HG03439 (cell line): ENCODE results near the gene TLE5.
"Not testable (repeated sequence)": the region's sequence is repeated elsewhere in the genome, so short reads cannot be mapped to it uniquely, and the experiment has no call there.

Experiments used
- ATAC-seq: cut with Tn5 transposase; IDR thresholded peaks from one replicate; pipeline ENCODE4 v1.9.1; 2021; ENCODE audit warnings: mild to moderate bottlenecking, moderate library complexity; ENCODE audit not compliant: unreplicated experiment

TLE5 gene

GRCh38 chr19:3027981-3028304 lies 34.4 kb downstream of the TLE5 start:
- ATAC-seq = no peak

GRCh38 chr19:3027292-3027691 lies 35.0 kb downstream of the TLE5 start:
- ATAC-seq = no peak

- ATAC-seq = no peak
These were observed 35.5 kb downstream of the TLE5 start for GRCh38 chr19:3026768-3027167.

DNA sequence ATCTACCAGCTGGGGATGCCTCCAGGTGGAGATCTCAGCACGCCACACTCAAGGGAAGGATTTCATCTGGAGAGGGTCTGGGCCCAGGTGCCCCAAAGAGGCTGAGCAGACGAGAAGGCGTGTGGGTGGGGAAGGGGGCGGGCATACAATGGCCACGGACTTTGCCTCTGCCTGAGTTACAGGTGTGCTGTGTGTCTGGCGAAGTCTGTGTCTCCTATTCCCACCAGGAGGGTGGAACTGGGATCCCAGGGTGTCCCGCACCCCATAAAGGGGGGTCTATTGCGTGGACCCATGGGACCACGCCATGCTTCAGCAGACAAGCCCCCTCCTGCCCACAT lies 36.8 kb downstream of the TLE5 start:
- ATAC-seq = no peak

- no peak for ATAC-seq
These were observed 37.3 kb downstream of the TLE5 start for GRCh38 chr19:3024870-3025548.

DNA sequence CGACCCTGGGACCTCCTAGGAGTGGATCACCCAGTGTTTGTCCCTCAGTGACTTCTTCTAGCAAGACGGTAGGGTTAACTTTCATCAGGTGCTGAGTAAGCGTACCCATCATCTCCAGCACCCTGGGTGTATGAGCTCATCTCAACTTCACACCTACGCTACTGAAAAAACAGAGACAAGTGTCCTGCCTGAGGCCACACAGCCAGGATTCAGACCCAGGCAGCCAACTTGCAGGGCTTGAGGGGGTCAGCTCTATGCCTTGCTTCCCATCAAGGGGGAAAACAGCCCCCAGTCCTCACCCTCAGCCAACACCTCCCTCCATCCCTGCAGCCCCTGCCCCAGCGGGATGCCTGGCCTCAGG lies 37.8 kb downstream of the TLE5 start:
- no peak for ATAC-seq

- no peak for ATAC-seq
These were observed 41.9 kb downstream of the TLE5 start for GRCh38 chr19:3020321-3020960.

- ATAC-seq = no peak
These were observed 43.0 kb downstream of the TLE5 start for GRCh38 chr19:3019211-3019854.

DNA sequence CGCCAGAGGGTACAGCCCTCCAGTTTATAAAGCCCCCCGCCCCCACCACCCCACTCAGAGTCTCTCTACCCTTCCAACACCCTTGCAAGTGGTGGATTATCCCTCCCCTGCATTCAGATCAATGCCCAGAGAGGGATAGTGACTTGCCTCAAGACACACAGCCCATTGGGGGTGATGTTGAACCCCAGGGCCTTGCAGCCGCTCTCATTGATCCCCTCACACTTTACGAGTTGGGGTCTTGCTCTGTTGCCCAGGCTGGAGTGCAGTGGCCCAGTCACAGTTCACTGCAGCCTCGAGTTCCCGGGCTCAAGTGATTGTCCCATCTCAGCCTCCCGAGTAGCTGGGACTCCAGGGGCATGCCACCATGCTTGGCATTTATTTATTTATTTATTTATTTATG lies 44.4 kb downstream of the TLE5 start:
- no peak for ATAC-seq

- ATAC-seq = no peak
These were observed 46.9 kb downstream of the TLE5 start for GRCh38 chr19:3015126-3016057.

DNA sequence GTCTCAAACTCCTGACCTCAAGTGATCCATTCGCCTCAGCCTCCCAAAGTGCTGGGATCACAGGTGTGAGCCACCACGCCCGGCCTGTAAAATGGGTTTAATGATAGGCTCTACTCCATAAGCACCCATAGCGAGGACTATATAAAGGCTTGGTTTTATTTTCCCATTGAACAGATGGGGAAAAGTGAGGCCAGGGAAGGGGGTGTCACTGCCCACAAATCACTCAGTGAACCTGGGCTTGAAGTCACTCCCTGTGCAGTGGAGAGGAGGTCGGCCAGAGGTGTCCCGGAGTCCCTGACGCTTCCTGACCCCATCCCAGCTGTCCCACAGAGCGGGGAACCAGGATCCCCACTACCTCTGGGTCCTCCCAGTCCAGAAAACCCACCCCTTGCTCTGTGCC lies 48.2 kb downstream of the TLE5 start:
- ATAC-seq = no peak

- no peak for ATAC-seq
These were observed 49.0 kb downstream of the TLE5 start for GRCh38 chr19:3013263-3013725.

GRCh38 chr19:3012621-3013262 lies 49.6 kb downstream of the TLE5 start:
- no peak for ATAC-seq

DNA sequence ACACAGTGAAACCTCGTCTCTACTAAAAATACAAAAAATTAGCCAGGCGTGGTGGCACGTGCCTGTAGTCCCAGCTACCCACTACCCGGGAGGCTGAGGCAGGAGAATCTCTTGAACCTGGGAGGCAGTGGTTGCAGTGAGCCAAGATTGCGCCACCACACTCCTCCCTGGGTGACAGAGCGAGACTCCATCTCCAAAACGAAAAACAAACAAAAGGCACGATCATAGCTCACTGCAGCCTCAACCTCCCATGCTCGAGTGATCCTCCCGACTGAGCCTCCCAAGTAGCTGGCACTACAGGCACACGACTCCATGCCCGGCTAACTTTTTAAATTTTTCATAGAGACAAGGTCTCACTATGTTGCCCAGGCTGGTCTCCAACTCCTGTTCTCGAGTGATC lies 50.2 kb downstream of the TLE5 start:
- not testable (repeated sequence) for ATAC-seq

DNA sequence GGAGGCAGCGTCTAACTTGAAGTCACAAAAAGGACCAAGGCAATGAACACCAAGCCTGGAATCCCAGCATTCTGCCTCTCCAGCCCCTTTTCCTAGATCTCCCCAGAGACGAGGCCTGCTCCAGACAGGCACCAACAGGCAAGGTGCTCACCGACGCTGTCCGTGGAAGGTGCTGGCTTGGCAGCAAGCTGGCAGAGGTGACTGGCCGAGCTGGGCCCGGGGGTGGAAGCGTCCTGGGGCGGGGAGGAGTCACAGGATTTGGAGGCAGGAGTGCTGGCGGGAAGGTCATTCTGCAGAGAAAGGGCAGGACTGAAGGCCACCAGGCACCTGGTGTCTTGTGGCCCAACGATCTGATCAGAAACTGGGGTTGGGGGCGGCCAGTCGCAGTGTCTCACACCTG lies 51.4 kb downstream of the TLE5 start:
- ATAC-seq = no peak

DNA sequence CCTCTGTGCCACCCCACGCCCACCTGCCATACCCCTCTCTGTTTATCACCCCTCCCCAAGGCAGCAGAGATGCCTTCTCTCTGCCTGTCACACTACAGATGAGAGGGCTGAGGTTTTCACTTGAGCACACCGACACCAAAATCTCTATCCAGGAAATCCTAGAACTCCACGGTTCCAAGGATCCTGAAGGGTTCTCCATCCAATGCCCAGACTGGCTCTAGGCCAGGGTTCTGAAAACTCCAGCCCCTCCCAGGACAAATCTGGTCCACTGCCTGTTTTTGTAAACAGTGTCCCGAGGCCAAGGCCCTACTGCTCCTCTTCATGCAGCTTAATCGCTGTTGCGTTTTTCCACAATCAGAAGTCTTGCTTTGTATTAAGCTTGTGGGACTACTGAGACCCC lies 53.3 kb downstream of the TLE5 start:
- ATAC-seq = no peak

DNA sequence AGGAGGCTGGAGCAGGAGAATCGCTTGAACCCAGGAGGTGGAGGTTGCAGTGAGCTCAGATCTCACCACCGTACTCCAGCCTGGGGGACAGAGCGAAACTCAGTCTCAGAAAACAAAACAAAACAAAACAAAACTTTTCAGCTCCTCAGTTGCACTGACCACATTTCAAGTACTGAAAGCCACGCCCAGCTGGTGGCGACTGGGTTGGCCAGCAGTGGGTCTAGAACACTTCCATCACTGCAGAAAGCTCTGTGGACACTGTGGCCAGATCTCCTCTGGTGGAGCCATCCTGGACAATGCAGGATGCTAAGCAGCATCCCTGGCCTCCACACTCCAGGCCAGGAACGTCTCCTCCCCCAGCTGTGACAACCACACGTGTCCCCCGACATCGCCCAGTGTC lies 54.3 kb downstream of the TLE5 start:
- ATAC-seq = no peak

DNA sequence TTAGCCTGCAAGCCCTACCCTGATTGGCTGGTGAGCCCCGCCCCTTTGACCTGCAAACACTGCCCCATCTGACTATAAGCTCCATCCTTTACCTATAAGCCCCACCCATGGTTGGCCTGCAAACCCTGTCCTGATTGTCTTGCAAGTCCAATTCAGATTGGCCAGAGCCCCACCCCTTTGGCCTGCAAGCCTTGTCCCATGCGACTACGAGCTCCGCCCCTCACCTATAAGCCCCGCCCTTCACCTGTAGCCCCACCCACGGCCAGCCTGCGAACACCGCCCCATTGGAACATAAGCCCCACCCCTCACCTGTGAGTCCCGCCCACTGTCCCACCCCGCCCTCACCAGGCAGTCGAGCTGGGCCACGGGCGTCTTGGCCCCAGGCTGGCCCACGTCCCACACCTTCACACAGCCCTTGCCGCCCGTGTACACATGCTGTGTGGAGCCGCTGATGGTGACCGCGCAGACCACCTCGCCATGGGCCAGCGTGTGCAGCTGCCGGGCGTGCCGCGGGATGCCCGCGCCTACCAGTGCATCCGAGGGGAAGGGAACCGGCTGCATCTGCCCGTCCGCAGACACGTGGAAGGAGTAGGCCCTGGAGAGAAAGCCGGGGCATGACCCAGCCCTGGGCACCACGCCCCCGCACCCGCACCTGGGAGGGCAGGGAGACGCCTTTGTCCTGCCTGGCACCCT lies 56.1 kb downstream of the TLE5 start:
- no peak for ATAC-seq

DNA sequence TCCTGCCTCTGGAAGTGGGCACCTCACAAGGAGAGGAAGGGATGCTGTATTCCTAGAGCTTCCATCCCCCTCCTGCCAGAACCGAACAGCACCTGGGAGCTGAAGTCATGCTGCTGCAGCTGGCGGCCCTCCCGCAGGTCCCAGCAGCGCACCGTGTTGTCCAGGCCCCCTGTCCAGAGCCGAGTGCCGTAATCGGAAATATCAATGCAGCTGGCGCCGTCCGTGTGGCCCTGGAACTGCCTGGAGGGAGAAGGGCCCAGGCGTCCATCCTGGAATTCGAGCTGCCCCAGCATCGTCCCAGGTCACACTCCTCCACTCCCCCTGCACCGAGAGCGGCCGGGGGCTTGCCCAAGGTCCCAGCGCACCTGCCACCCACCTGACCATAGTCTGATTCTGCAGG lies 57.0 kb downstream of the TLE5 start:
- ATAC-seq = no peak

GRCh38 chr19:3004522-3004921 lies 57.8 kb downstream of the TLE5 start:
- no peak for ATAC-seq
